Measurements from ENCODE around the gene NUP58. TPM values are rescaled to one million over a fixed set of nuclear protein-coding genes. Genes with fewer than 3 reads are reported as not detected.
A peak's percentile ranks its signal among the peaks of the same experiment; 100 is the strongest.

NUP58 gene
- total and polyA plus RNA-seq, 10 of the 15 experiments (the other 5 are each of a cell fraction or from before 2014, with no cell fraction given), result 12.1 to 78.0 (median 48.9) TPM

GRCh38 chr13:25301347-25302113 is at the start of gene NUP58 (continued):
- TF ChIP-seq NR2C2 (IDR thresholded peaks at IDR 0.05; ENCODE audit: borderline replicate concordance, control insufficient read depth, insufficient read length, low read depth), result no peak
- TF ChIP-seq FOS (IDR thresholded peaks at IDR 0.05; ENCODE audit: borderline replicate concordance, extremely low read depth, insufficient read length), result no peak
- TF ChIP-seq SREBF2 (IDR thresholded peaks at IDR 0.05; ENCODE audit: low read length), result no peak
- TF ChIP-seq RELB (IDR thresholded peaks at IDR 0.05; ENCODE audit: low read depth), result peak; percentile 93
- no peak for TF ChIP-seq CEBPZ (IDR thresholded peaks at IDR 0.05; ENCODE audit: low read depth, low read length)
- no peak for TF ChIP-seq NFIC (IDR thresholded peaks at IDR 0.05; ENCODE audit: low read depth, low read length)
- no peak for TF ChIP-seq CBX3 (IDR thresholded peaks at IDR 0.05; ENCODE audit: borderline replicate concordance, low read depth)
- TF ChIP-seq RB1 (IDR thresholded peaks at IDR 0.05; ENCODE audit: borderline replicate concordance), result peak; percentile 98; the same call in 1 of the 2 replicates
- TF ChIP-seq PAX8 (IDR thresholded peaks at IDR 0.05), result no peak
- no peak for TF ChIP-seq ATF3 (IDR thresholded peaks at IDR 0.05; ENCODE audit: borderline replicate concordance, extremely low read depth, low read depth, low read length)
- no peak for TF ChIP-seq PRDM15 (CRISPR knock-in tag; IDR thresholded peaks at IDR 0.05)
- TF ChIP-seq ESRRA (IDR thresholded peaks at IDR 0.05; ENCODE audit: low read length), result no peak
- TF ChIP-seq RBBP5 (conservative IDR thresholded peaks at IDR 0.05), result no peak
- no peak for TF ChIP-seq SUZ12 (IDR thresholded peaks at IDR 0.05; ENCODE audit: unreplicated experiment)
- no peak; the same call in 1 of the 2 replicates for TF ChIP-seq PAX5 (IDR thresholded peaks at IDR 0.05; ENCODE audit: borderline replicate concordance, low read depth, low read length)
- TF ChIP-seq IKZF2 (IDR thresholded peaks at IDR 0.05), result peak; percentile 48; a peak in 2 of 4 replicates
- TF ChIP-seq POLR2AphosphoS5 (IDR thresholded peaks at IDR 0.05; ENCODE audit: low read length), result peak; percentile 94
- TF ChIP-seq KLF5 (IDR thresholded peaks at IDR 0.05; ENCODE audit: partially characterized antibody), result no peak
- 0 out of 2 replicates have a peak, but pooled peaks have one; percentile 80 for TF ChIP-seq POLR2AphosphoS2 (IDR thresholded peaks at IDR 0.05; ENCODE audit: low read depth, low read length)

Data from GM12878 (cell line).